ENCODE data around the gene DOK4. TPM values are rescaled to one million over a fixed set of nuclear protein-coding genes. Genes with fewer than 3 reads are reported as not detected.

Gene DOK4
- total and polyA plus RNA-seq, 4 donors, result 7.8 to 24.6 (median 18.1) TPM

- H3K36me3 ChIP-seq (ENCODE audit: control insufficient read depth in 4 of 4, insufficient read depth in 3 of 4, low read depth in 1 of 4, low read length in 3 of 4), result peaks cover 25 to 78% (median 60%) of the 10 kb centered on the region in 4 donors
- no peak overlapping the region for H3K9ac ChIP-seq (ENCODE audit: low read depth in 1 of 2, low read length in 2 of 2)
- no peak overlapping the region for H3K27ac ChIP-seq (ENCODE audit: low read depth in 1 of 2, low read length in 2 of 2)
- DNase-seq (ENCODE audit: low spot score), result no peak
- TF ChIP-seq GABPA (IDR thresholded peaks at IDR 0.05 in 1 of 2, conservative IDR thresholded peaks at IDR 0.05 in 1 of 2) (no peak), FOXA2 (IDR thresholded peaks at IDR 0.05) (no peak), ZBTB33 (IDR thresholded peaks at IDR 0.05) (no peak), NR2F2 (IDR thresholded peaks at IDR 0.05) (no peak), JUND (IDR thresholded peaks at IDR 0.05) (no peak), HNF4A (conservative IDR thresholded peaks at IDR 0.05) (no peak), YY1 (IDR thresholded peaks at IDR 0.05) (no peak), SP1 (IDR thresholded peaks at IDR 0.05) (no peak), EGR1 (IDR thresholded peaks at IDR 0.05; ENCODE audit: low read depth in 2 of 2) (no peak), TAF1 (conservative IDR thresholded peaks at IDR 0.05) (no peak), ATF3 (IDR thresholded peaks at IDR 0.05) (no peak), CTCF (IDR thresholded peaks at IDR 0.05; ENCODE audit: low read depth, low read length, missing input control) (no peak)
- TF ChIP-seq, protein P1, sequence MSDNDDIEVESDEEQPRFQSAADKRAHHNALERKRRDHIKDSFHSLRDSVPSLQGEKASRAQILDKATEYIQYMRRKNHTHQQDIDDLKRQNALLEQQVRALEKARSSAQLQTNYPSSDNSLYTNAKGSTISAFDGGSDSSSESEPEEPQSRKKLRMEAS (IDR thresholded peaks at IDR 0.05), result no peak
- TF ChIP-seq, protein P2, sequence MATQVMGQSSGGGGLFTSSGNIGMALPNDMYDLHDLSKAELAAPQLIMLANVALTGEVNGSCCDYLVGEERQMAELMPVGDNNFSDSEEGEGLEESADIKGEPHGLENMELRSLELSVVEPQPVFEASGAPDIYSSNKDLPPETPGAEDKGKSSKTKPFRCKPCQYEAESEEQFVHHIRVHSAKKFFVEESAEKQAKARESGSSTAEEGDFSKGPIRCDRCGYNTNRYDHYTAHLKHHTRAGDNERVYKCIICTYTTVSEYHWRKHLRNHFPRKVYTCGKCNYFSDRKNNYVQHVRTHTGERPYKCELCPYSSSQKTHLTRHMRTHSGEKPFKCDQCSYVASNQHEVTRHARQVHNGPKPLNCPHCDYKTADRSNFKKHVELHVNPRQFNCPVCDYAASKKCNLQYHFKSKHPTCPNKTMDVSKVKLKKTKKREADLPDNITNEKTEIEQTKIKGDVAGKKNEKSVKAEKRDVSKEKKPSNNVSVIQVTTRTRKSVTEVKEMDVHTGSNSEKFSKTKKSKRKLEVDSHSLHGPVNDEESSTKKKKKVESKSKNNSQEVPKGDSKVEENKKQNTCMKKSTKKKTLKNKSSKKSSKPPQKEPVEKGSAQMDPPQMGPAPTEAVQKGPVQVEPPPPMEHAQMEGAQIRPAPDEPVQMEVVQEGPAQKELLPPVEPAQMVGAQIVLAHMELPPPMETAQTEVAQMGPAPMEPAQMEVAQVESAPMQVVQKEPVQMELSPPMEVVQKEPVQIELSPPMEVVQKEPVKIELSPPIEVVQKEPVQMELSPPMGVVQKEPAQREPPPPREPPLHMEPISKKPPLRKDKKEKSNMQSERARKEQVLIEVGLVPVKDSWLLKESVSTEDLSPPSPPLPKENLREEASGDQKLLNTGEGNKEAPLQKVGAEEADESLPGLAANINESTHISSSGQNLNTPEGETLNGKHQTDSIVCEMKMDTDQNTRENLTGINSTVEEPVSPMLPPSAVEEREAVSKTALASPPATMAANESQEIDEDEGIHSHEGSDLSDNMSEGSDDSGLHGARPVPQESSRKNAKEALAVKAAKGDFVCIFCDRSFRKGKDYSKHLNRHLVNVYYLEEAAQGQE (IDR thresholded peaks at IDR 0.05), result no peak
- WGBS, result 93% methylated on average over 3 of the region's 3 CpGs
- H3K4me1 ChIP-seq (ENCODE audit: control insufficient read depth in 4 of 4, insufficient read depth in 4 of 4, low read length in 3 of 4), result peaks cover 0 to 3% (median under 1%) of the 10 kb centered on the region in 4 donors
- H3K27me3 ChIP-seq (ENCODE audit: control insufficient read depth in 4 of 4, insufficient read depth in 4 of 4, low read length in 3 of 4), result no peaks in the 10 kb centered on the region
- no peak overlapping the region for H3K4me3 ChIP-seq (ENCODE audit: low read depth in 1 of 3, low read length in 3 of 3)
- H3K9me3 ChIP-seq (ENCODE audit: control insufficient read depth in 4 of 4, low read length in 3 of 4), result no peaks in the 10 kb centered on the region
Observed at GRCh38 chr16:57432989-57433388, 53.3 kb downstream of the DOK4 start.

DNA sequence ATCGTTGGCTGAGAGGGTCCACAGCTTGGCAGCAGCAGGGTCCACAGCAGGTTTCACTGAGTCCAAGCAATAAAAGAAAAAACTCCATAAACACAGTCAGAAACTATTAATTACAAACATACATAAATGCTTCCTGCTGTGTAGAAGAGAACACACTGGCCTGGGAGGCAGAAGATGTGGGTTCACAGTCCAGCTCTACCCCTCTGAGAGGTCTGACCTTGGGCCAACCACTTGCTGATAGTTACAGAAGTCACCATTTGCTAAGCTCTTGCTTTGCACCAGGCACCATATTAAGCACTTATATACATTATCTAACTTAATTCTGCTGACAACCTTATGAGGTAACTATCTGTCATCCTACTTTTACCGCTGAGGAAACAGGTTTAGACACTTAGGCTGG is 53.8 kb downstream of the DOK4 start:
- Histone ChIP-seq H3K27me3 (ENCODE audit: control insufficient read depth in 4 of 4, insufficient read depth in 4 of 4, low read length in 3 of 4) (no peaks in the 10 kb centered on the region), H3K9me3 (ENCODE audit: control insufficient read depth in 4 of 4, low read length in 3 of 4) (no peaks in the 10 kb centered on the region), H3K36me3 (ENCODE audit: control insufficient read depth in 4 of 4, insufficient read depth in 3 of 4, low read depth in 1 of 4, low read length in 3 of 4) (peaks cover 25 to 78% (median 62%) of the 10 kb centered on the region in 4 donors), H3K9ac (ENCODE audit: low read depth in 1 of 2, low read length in 2 of 2) (no peak overlapping the region), H3K27ac (ENCODE audit: low read depth in 1 of 2, low read length in 2 of 2) (no peak overlapping the region), H3K4me1 (ENCODE audit: control insufficient read depth in 4 of 4, insufficient read depth in 4 of 4, low read length in 3 of 4) (peaks cover 0 to 3% (median under 1%) of the 10 kb centered on the region in 4 donors), H3K4me3 (ENCODE audit: low read depth in 1 of 3, low read length in 3 of 3) (no peak overlapping the region)
- peak; percentile 34 to 64 for TF ChIP-seq HNF4A (conservative IDR thresholded peaks at IDR 0.05)
- TF ChIP-seq, protein P2 (IDR thresholded peaks at IDR 0.05), result no peak
- WGBS, result 89% methylated on average over 2 of the region's 2 CpGs
- no peak for DNase-seq (ENCODE audit: low spot score)
